Stomach (tissue), 4 donors: Measurements from ENCODE around the gene TEX2.

Source experiments
- EP300 ChIP-seq: sonication (generic); formaldehyde crosslinking; IDR thresholded peaks from one replicate; pipeline ENCODE4 v1.6.1; 2017; ENCODE audit warnings: antibody characterized with exemption
- POLR2A ChIP-seq, 4 donors: fragments of 450-650 bp; IDR thresholded peaks; one replicate each; pipeline ENCODE4 v1.6.1; 2016; ENCODE audit warnings: antibody characterized with exemption in 4 of 4, control low read depth in 2 of 4, mild to moderate bottlenecking in 1 of 4, moderate library complexity in 1 of 4
- POLR2AphosphoS5 ChIP-seq, 3 donors: sonication (generic); formaldehyde crosslinking; IDR thresholded peaks; one replicate each; pipeline ENCODE4 v1.6.1; 2016; ENCODE audit warnings: antibody characterized with exemption in 3 of 3
- TF ChIP-seq, protein P1 (sequence below), 7 experiments: fragments of 450-650 bp in 4 of 7; fragments of 200-600 bp in 3 of 7; sonication (generic) in 3 of 7; IDR thresholded peaks; one replicate each; pipeline ENCODE4 v1.5.1; 2016 to 2019; ENCODE audit warnings: antibody characterized with exemption in 7 of 7, control low read depth in 2 of 7, mild to moderate bottlenecking in 1 of 7

DNA sequence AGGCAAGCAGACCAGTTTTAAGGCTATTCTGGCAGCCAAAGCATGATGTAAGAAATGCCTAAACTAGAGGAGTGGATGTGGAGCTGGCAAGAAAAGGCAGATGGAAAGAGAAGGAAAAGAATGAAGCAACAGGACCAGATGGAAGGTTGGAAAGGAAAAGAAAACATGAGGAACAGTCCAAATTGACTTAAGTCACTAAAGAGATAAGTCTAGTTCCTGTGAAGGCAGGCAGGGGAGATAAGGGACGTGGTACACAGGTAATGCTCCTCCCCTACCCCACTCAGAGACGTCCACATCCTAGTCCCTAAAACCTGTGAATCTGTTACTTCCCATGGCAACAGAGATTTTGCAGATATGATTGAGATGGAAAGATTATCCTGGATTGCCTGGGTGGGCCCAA is 43.5 kb downstream of the TEX2 start:
- TF ChIP-seq, protein P1, sequence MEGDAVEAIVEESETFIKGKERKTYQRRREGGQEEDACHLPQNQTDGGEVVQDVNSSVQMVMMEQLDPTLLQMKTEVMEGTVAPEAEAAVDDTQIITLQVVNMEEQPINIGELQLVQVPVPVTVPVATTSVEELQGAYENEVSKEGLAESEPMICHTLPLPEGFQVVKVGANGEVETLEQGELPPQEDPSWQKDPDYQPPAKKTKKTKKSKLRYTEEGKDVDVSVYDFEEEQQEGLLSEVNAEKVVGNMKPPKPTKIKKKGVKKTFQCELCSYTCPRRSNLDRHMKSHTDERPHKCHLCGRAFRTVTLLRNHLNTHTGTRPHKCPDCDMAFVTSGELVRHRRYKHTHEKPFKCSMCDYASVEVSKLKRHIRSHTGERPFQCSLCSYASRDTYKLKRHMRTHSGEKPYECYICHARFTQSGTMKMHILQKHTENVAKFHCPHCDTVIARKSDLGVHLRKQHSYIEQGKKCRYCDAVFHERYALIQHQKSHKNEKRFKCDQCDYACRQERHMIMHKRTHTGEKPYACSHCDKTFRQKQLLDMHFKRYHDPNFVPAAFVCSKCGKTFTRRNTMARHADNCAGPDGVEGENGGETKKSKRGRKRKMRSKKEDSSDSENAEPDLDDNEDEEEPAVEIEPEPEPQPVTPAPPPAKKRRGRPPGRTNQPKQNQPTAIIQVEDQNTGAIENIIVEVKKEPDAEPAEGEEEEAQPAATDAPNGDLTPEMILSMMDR (IDR thresholded peaks at IDR 0.05): no peak
- TF ChIP-seq EP300: no peak
- no peak for TF ChIP-seq POLR2A (IDR thresholded peaks at IDR 0.05)
- no peak for TF ChIP-seq POLR2AphosphoS5 (IDR thresholded peaks at IDR 0.05)
